RWPE1 (cell line): ENCODE measurements around the gene PDK2.

Source experiments
- CTCF ChIA-PET: fragments of 350-600 bp; sonication (Branson Sonifier 250); formaldehyde crosslinking; extraction: SDS; loops from one replicate; lab custom pipeline; 2021; lab: Yijun Ruan, JAX
- POLR2A ChIA-PET: fragments of 400-600 bp; formaldehyde crosslinking; extraction: SDS; loops from one replicate; lab custom pipeline; 2020; ENCODE audit warnings: antibody characterized with exemption; ENCODE audit not compliant: low non-redundant PET; lab: Yijun Ruan, JAX
- DNase-seq: peaks from one replicate; pipeline ENCODE4 v3.0.0; 2012; ENCODE audit warnings: low spot score
- H3K27ac ChIP-seq: fragments of 450-650 bp; 2 replicates; pipeline ENCODE4 v1.5.1; 2017
- CTCF ChIP-seq: fragments of 450-650 bp; conservative IDR thresholded peaks from 2 replicates; pipeline ENCODE4 v1.5.1; 2017; ENCODE audit warnings: low read depth, mild to moderate bottlenecking

PDK2 gene

GRCh38 chr17:50144355-50144754 lies 49.2 kb downstream of the PDK2 start:
- CTCF ChIA-PET, result interaction anchor here (0.6 kb wide), 1 partner anchor 47 kb away, joined by 3 read pairs; no protein-coding TSS in a partner anchor
- no peak for DNase-seq
- H3K27ac ChIP-seq, result peak overlapping the region; percentile 98
- POLR2A ChIA-PET, result no interaction called here
- TF ChIP-seq CTCF, result no peak

- TF ChIP-seq CTCF, result no peak
- no peak for DNase-seq
- POLR2A ChIA-PET, result no interaction called here
- CTCF ChIA-PET, result interaction anchor here (0.6 kb wide), 1 partner anchor 46 kb away, joined by 3 read pairs; no protein-coding TSS in a partner anchor
- H3K27ac ChIP-seq, result peak overlapping the region; percentile 98
Measured at GRCh38 chr17:50144845-50145531, 49.8 kb downstream of the PDK2 start.

- DNase-seq, result no peak
- ChIA-PET CTCF (interaction anchor here (0.5 kb wide), 1 partner anchor 1021 kb away, joined by 3 read pairs; no protein-coding TSS in a partner anchor), POLR2A (no interaction called here)
- no peak for TF ChIP-seq CTCF
- H3K27ac ChIP-seq, result peak overlapping the region; percentile 98
Measured at GRCh38 chr17:50145532-50146229, 50.5 kb downstream of the PDK2 start.

- H3K27ac ChIP-seq, result peak overlapping the region; percentile 98
- POLR2A ChIA-PET, result no interaction called here
- CTCF ChIA-PET, result interaction anchor here (0.5 kb wide), 1 partner anchor 1020 kb away, joined by 3 read pairs; no protein-coding TSS in a partner anchor
- TF ChIP-seq CTCF, result 0 out of 2 replicates have a peak, but pooled peaks have one; percentile 14
- no peak for DNase-seq
Measured at GRCh38 chr17:50146230-50146926, 51.2 kb downstream of the PDK2 start.

GRCh38 chr17:50146927-50147665 lies 51.9 kb downstream of the PDK2 start:
- no peak for DNase-seq
- peak overlapping the region; percentile 98 for H3K27ac ChIP-seq
- TF ChIP-seq CTCF, result no peak
- ChIA-PET POLR2A (no interaction called here), CTCF (interaction anchor here (1.5 to 1.6 kb wide), 3 partner anchors 10 to 53 kb away, joined by 4 to 8 read pairs (median 5); no protein-coding TSS in a partner anchor)
